Measurements from ENCODE around the gene PRKCB. TPM values are rescaled to one million over a fixed set of nuclear protein-coding genes. Genes with fewer than 3 reads are reported as not detected.

PRKCB gene
- total and polyA plus RNA-seq, 2 of the 8 experiments (the other 6 are each of a cell fraction or from before 2014, with no cell fraction given), result 7.1 to 12.1 TPM

- POLR2A ChIA-PET (ENCODE audit: partially characterized antibody), result no interaction called here
- Histone ChIP-seq H3K27ac (ENCODE audit: low read depth, low read length) (no peak overlapping the region), H2BK12ac (ENCODE audit: low read depth, low read length) (no peak overlapping the region), H3K23me2 (ENCODE audit: low read depth, low read length) (no peaks in the 10 kb centered on the region; the same call in 1 of the 2 replicates), H2AK5ac (ENCODE audit: low read depth, low read length) (no peak overlapping the region), H2BK15ac (ENCODE audit: low read length) (peak overlapping the region; percentile 12; the same call in 1 of the 2 replicates), H4K8ac (ENCODE audit: extremely low read depth, insufficient read depth, low read length) (no peak overlapping the region), H2BK5ac (ENCODE audit: low read depth, low read length) (no peak overlapping the region), H3K27me3 (replicated peaks in 1 of 4; ENCODE audit: control insufficient read depth in 3 of 4, extremely low read depth in 1 of 4, insufficient read depth in 3 of 4, low read length in 3 of 4) (no peaks in the 10 kb centered on the region), H3K79me2 (ENCODE audit: control insufficient read depth in 1 of 2, insufficient read depth in 2 of 2, low read length in 2 of 2) (no peaks in the 10 kb centered on the region), H2AFZ (ENCODE audit: low read length) (no peak overlapping the region), H3K23ac (ENCODE audit: insufficient read length) (no peak overlapping the region), H3K9me3 (ENCODE audit: insufficient read depth in 2 of 2, low read depth in 1 of 2, low read length in 1 of 2) (peaks cover 3 to 5% of the 10 kb centered on the region in 2 experiments; a peak in 1 of 4 replicates), H4K5ac (ENCODE audit: insufficient read length, low read depth, low read length) (no peak overlapping the region), H3K9ac (replicated peaks in 1 of 4; ENCODE audit: extremely low read depth in 1 of 4, low read depth in 3 of 4, low read length in 3 of 4) (no peak overlapping the region), H4K20me1 (replicated peaks in 1 of 2; ENCODE audit: control insufficient read depth in 1 of 2, insufficient read depth in 2 of 2, low read length in 2 of 2) (no peaks in the 10 kb centered on the region), H2BK20ac (ENCODE audit: low read length) (no peak overlapping the region; the same call in 1 of the 2 replicates), H3K56ac (replicated peaks; ENCODE audit: insufficient read length, low read depth, low read length) (no peak overlapping the region), H3K36me3 (ENCODE audit: control insufficient read depth in 2 of 4, insufficient read depth in 4 of 4, low read length in 3 of 4) (no peaks in the 10 kb centered on the region), H3K14ac (ENCODE audit: insufficient read length) (no peak overlapping the region), H3K4ac (replicated peaks; ENCODE audit: insufficient read length, low read depth, low read length) (no peak overlapping the region), H3K4me3 (ENCODE audit: extremely low read depth in 1 of 4, insufficient read depth in 2 of 4, low read depth in 3 of 4, low read length in 4 of 4) (no peak overlapping the region), H3K79me1 (ENCODE audit: low read depth, low read length) (no peaks in the 10 kb centered on the region), H4K91ac (replicated peaks; ENCODE audit: insufficient read length, low read length) (no peak overlapping the region), H2BK120ac (replicated peaks; ENCODE audit: low read depth, low read length) (no peak overlapping the region), H3K18ac (ENCODE audit: extremely low read depth, low read length) (no peak overlapping the region), H3K4me1 (replicated peaks in 1 of 4; ENCODE audit: control insufficient read depth in 3 of 4, insufficient read depth in 4 of 4, low read length in 3 of 4) (peaks cover 2 to 6% (median 5%) of the 10 kb centered on the region in 4 experiments; a peak in 4 of 7 replicates), H3K4me2 (ENCODE audit: insufficient read depth in 1 of 2, low read depth in 2 of 2, low read length in 2 of 2) (no peak overlapping the region)
- DNase-seq (ENCODE audit: low read depth in 1 of 2, low spot score in 2 of 2) (no peak), FAIRE-seq (no peak)
- CTCF ChIA-PET (ENCODE audit: partially characterized antibody), result interaction anchor here (0.6 to 2.2 kb wide), 3 partner anchors 22 to 369 kb away, joined by 3 to 10 read pairs (median 3); partner anchors contain the start of gene CACNG3
- TF ChIP-seq CTBP2 (IDR thresholded peaks at IDR 0.05; ENCODE audit: borderline replicate concordance, insufficient read depth, insufficient read length, low read length) (no peak), HDAC6 (IDR thresholded peaks at IDR 0.05; ENCODE audit: low read depth, low read length) (no peak), RBBP5 (IDR thresholded peaks at IDR 0.05; ENCODE audit: borderline replicate concordance, low read depth, low read length) (no peak), MAX (IDR thresholded peaks at IDR 0.05) (no peak), SP4 (IDR thresholded peaks at IDR 0.05; ENCODE audit: low read length) (no peak), MAFK (IDR thresholded peaks at IDR 0.05; ENCODE audit: low read depth, low read length) (no peak), SIRT6 (IDR thresholded peaks at IDR 0.05; ENCODE audit: low read length) (no peak), EGR1 (IDR thresholded peaks at IDR 0.05; ENCODE audit: borderline replicate concordance, low read depth, low read length) (no peak), BCL11A (IDR thresholded peaks at IDR 0.05; ENCODE audit: low read depth in 2 of 2, low read length in 2 of 2) (no peak), CHD2 (IDR thresholded peaks at IDR 0.05; ENCODE audit: low read length) (no peak), USF2 (IDR thresholded peaks at IDR 0.05; ENCODE audit: low read length) (no peak), HDAC2 (IDR thresholded peaks at IDR 0.05; ENCODE audit: borderline replicate concordance in 1 of 2, low read depth in 2 of 2, low read length in 2 of 2) (no peak), CEBPB (IDR thresholded peaks at IDR 0.05; ENCODE audit: low read depth, low read length) (no peak)
Observed at GRCh38 chr16:24093049-24093448, 257.3 kb downstream of the PRKCB start.
